Gastrocnemius medialis (tissue), 4 donors: ENCODE measurements around the gene PPP1R18.
"Not testable (repeated sequence)": the region's sequence is repeated elsewhere in the genome, so short reads cannot be mapped to it uniquely, and the experiment has no call there.

Experiments
- POLR2A ChIP-seq, 2 donors: fragments of 450-650 bp; IDR thresholded peaks; one replicate each; pipeline ENCODE4 v1.6.1; 2017; ENCODE audit warnings: antibody characterized with exemption in 2 of 2, mild to moderate bottlenecking in 2 of 2, moderate library complexity in 2 of 2
- TF ChIP-seq, protein P1 (sequence below), 5 experiments: fragments of 450-650 bp in 3 of 5; fragments of 200-600 bp in 2 of 5; sonication (generic) in 2 of 5; IDR thresholded peaks in 4 of 5; conservative IDR thresholded peaks in 1 of 5; 1 replicate in 4 of 5; 2 replicates in 1 of 5; pipeline ENCODE4 v1.5.1; 2016 to 2019; ENCODE audit warnings: antibody characterized with exemption in 5 of 5, mild to moderate bottlenecking in 3 of 5, moderate library complexity in 3 of 5

DNA sequence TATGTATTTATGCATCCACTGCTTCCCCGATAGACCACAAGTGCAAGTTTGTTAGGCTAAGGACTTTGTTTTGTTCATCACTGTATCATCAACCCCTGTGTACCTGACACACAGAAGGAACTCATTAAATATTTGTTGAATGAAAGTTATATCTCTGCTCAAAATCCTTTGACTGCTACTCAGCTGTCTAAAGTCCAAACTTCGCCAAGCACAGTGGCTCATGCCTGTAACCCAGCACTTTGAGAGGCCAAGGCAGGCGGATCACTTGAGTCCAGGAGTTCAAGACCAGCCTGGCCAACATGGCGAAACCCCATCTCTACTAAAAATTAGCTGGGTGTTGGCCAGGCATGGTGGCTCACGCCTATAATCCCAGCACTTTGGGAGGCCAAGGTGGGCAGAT, 28.5 kb downstream of the PPP1R18 start:
- TF ChIP-seq, protein P1, sequence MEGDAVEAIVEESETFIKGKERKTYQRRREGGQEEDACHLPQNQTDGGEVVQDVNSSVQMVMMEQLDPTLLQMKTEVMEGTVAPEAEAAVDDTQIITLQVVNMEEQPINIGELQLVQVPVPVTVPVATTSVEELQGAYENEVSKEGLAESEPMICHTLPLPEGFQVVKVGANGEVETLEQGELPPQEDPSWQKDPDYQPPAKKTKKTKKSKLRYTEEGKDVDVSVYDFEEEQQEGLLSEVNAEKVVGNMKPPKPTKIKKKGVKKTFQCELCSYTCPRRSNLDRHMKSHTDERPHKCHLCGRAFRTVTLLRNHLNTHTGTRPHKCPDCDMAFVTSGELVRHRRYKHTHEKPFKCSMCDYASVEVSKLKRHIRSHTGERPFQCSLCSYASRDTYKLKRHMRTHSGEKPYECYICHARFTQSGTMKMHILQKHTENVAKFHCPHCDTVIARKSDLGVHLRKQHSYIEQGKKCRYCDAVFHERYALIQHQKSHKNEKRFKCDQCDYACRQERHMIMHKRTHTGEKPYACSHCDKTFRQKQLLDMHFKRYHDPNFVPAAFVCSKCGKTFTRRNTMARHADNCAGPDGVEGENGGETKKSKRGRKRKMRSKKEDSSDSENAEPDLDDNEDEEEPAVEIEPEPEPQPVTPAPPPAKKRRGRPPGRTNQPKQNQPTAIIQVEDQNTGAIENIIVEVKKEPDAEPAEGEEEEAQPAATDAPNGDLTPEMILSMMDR (IDR thresholded peaks at IDR 0.05 in 4 of 5, conservative IDR thresholded peaks at IDR 0.05 in 1 of 5), result not testable (repeated sequence)
- not testable (repeated sequence) for TF ChIP-seq POLR2A (IDR thresholded peaks at IDR 0.05)
